Measurements from ENCODE around the gene IL11RA. TPM values are rescaled to one million over a fixed set of nuclear protein-coding genes. Genes with fewer than 3 reads are reported as not detected.

Gene IL11RA
- 100 to 1,000 TPM in 8 of 12 donors, 10 to 100 TPM in 3, not detected in 1; 75.0 to 183 (median 124) TPM for polyA plus RNA-seq (ENCODE audit: insufficient read length in 12 of 12)
- long read RNA-seq, donor 1, partial matches to known transcripts = 8 of 9 reads
- long read RNA-seq, donor 1, other reads (novel, unspliced or antisense) = 0 of 9 reads
- long read RNA-seq, donor 2, transcript IL11RA-201 (13 exons, 1,728 nt) = minor isoform, 7 of 23 reads
- long read RNA-seq, donor 2, transcript IL11RA-202 (13 exons, 1,700 nt) = major isoform, 11 of 23 reads
- long read RNA-seq, donor 2, partial matches to known transcripts = 5 of 23 reads
- long read RNA-seq, donor 2, other reads (novel, unspliced or antisense) = 0 of 23 reads
- long read RNA-seq, donor 3, transcript IL11RA-202 (13 exons, 1,700 nt) = major isoform, 6 of 20 reads
- long read RNA-seq, donor 3, partial matches to known transcripts = 12 of 20 reads
- long read RNA-seq, donor 3, other reads (novel, unspliced or antisense) = 0 of 20 reads
- long read RNA-seq, donor 4, partial matches to known transcripts = 0 of 3 reads
- long read RNA-seq, donor 4, other reads (novel, unspliced or antisense) = 0 of 3 reads
- long read RNA-seq, donor 5 = 0 reads
- long read RNA-seq, donor 6, transcript IL11RA-202 (13 exons, 1,700 nt) = major isoform, 8 of 25 reads
- long read RNA-seq, donor 6, partial matches to known transcripts = 13 of 25 reads
- long read RNA-seq, donor 6, other reads (novel, unspliced or antisense) = 0 of 25 reads
- long read RNA-seq, donor 7, transcript IL11RA-202 (13 exons, 1,700 nt) = major isoform, 6 of 22 reads
- long read RNA-seq, donor 7, partial matches to known transcripts = 13 of 22 reads
- long read RNA-seq, donor 7, other reads (novel, unspliced or antisense) = 0 of 22 reads
- long read RNA-seq, donor 8, transcript IL11RA-202 (13 exons, 1,700 nt) = major isoform, 8 of 16 reads
- long read RNA-seq, donor 8, partial matches to known transcripts = 7 of 16 reads
- long read RNA-seq, donor 8, other reads (novel, unspliced or antisense) = 0 of 16 reads
- long read RNA-seq, donor 9, transcript IL11RA-202 (13 exons, 1,700 nt) = minor isoform, 8 of 50 reads
- long read RNA-seq, donor 9, transcript IL11RA-201 (13 exons, 1,728 nt) = major isoform, 10 of 50 reads
- long read RNA-seq, donor 9, partial matches to known transcripts = 32 of 50 reads
- long read RNA-seq, donor 9, other reads (novel, unspliced or antisense) = 0 of 50 reads
- long read RNA-seq, donor 10, transcript IL11RA-202 (13 exons, 1,700 nt) = major isoform, 6 of 30 reads
- long read RNA-seq, donor 10, partial matches to known transcripts = 20 of 30 reads
- long read RNA-seq, donor 10, other reads (novel, unspliced or antisense) = 0 of 30 reads
- long read RNA-seq, donor 11, transcript IL11RA-202 (13 exons, 1,700 nt) = major isoform, 18 of 41 reads
- long read RNA-seq, donor 11, transcript IL11RA-201 (13 exons, 1,728 nt) = minor isoform, 6 of 41 reads
- long read RNA-seq, donor 11, partial matches to known transcripts = 16 of 41 reads
- long read RNA-seq, donor 11, other reads (novel, unspliced or antisense) = 0 of 41 reads

GRCh38 chr9:34651876-34652601 lies at the start of gene IL11RA:
TSS of gene IL11RA (plus strand) at chr9:34652185. CDS start at chr9:34655218, 3,033 bp downstream.
- DNase-seq = peak; percentile 89

GRCh38 chr9:34603610-34604231 lies 48.3 kb upstream of the IL11RA start:
- peak; percentile 84 for DNase-seq

GRCh38 chr9:34606190-34606589 lies 45.8 kb upstream of the IL11RA start:
- DNase-seq = no peak

- no peak for DNase-seq
These were observed 45.1 kb upstream of the IL11RA start for GRCh38 chr9:34606905-34607304.

GRCh38 chr9:34607331-34607730 lies 44.7 kb upstream of the IL11RA start:
- DNase-seq = no peak

- no peak for DNase-seq
These were observed 41.4 kb upstream of the IL11RA start for GRCh38 chr9:34610434-34611206.

- DNase-seq = no peak
These were observed 40.7 kb upstream of the IL11RA start for GRCh38 chr9:34611251-34611810.

- peak; percentile 90 for DNase-seq
These were observed 39.9 kb upstream of the IL11RA start, which contains the start of gene RPP25L for GRCh38 chr9:34611811-34612787. TSS of gene RPP25L (minus strand) at chr9:34612097. CDS start at chr9:34611296, 801 bp downstream.

GRCh38 chr9:34612788-34613390 lies 39.1 kb upstream of the IL11RA start:
- DNase-seq = peak; percentile 83

GRCh38 chr9:34615132-34615531 lies 36.9 kb upstream of the IL11RA start:
- no peak for DNase-seq

- peak; percentile 94 for DNase-seq
These were observed 31.7 kb upstream of the IL11RA start, which contains the start of gene DCTN3 for GRCh38 chr9:34620061-34620994. TSS of gene DCTN3 (minus strand) at chr9:34620495. CDS start at chr9:34620464, 31 bp downstream.

GRCh38 chr9:34623374-34624235 lies 28.4 kb upstream of the IL11RA start:
- DNase-seq = no peak

GRCh38 chr9:34624475-34625185 lies 27.4 kb upstream of the IL11RA start:
- DNase-seq = no peak

- no peak for DNase-seq
These were observed 26.8 kb upstream of the IL11RA start for GRCh38 chr9:34625186-34625486.
